Measurements from ENCODE around the gene TBL3. TPM values are rescaled to one million over a fixed set of nuclear protein-coding genes. Genes with fewer than 3 reads are reported as not detected.

Gene TBL3
- total RNA-seq (72.4 and 94.7 TPM in 2 replicates), polyA plus RNA-seq (67.3 and 82.9 TPM in 2 replicates)

- peak within 1 kb of the TSS; percentile 78 for H3K4me3 ChIP-seq
- H3K4me1 ChIP-seq (ENCODE audit: low read depth) = peaks cover 5% of the 10 kb centered on the region
- no peak for TF ChIP-seq CTCF (IDR thresholded peaks at IDR 0.05; ENCODE audit: low read depth, low read length)
- H3K36me3 ChIP-seq = peaks cover 11% of the 10 kb centered on the region
- H3K27ac ChIP-seq = peak within 1 kb of the TSS; percentile 70
- DNase-seq (ENCODE audit: low read depth in 1 of 2, low spot score in 1 of 2) = peak; percentile 93 to 97
- H3K9me3 ChIP-seq (ENCODE audit: low read depth) = no peaks in the 10 kb centered on the region
- no peaks in the 10 kb centered on the region for H3K27me3 ChIP-seq
Measured at GRCh38 chr16:1971796-1972489, at the start of gene TBL3. TBL3 (plus strand) TSS chr16:1972053; CDS start chr16:1972165, 112 bp downstream.

GRCh38 chr16:1922357-1922756, 49.5 kb upstream of the TBL3 start:
- DNase-seq (ENCODE audit: low read depth in 1 of 2, low spot score in 1 of 2) = no peak
- Histone ChIP-seq H3K27ac (no peak overlapping the region), H3K4me1 (ENCODE audit: low read depth) (peaks cover 14% of the 10 kb centered on the region), H3K27me3 (peaks cover 65% of the 10 kb centered on the region), H3K4me3 (no peak overlapping the region), H3K9me3 (ENCODE audit: low read depth) (no peaks in the 10 kb centered on the region), H3K36me3 (no peaks in the 10 kb centered on the region)
- no peak for TF ChIP-seq CTCF (IDR thresholded peaks at IDR 0.05; ENCODE audit: low read depth, low read length)

- DNase-seq (ENCODE audit: low read depth in 1 of 2, low spot score in 1 of 2) = peak; percentile 43 to 60
- peaks cover 54% of the 10 kb centered on the region for H3K27me3 ChIP-seq
- H3K27ac ChIP-seq = no peak overlapping the region
- H3K9me3 ChIP-seq (ENCODE audit: low read depth) = no peaks in the 10 kb centered on the region
- no peak overlapping the region for H3K4me3 ChIP-seq
- no peaks in the 10 kb centered on the region for H3K36me3 ChIP-seq
- H3K4me1 ChIP-seq (ENCODE audit: low read depth) = peaks cover 12% of the 10 kb centered on the region
- peak; percentile 47 for TF ChIP-seq CTCF (IDR thresholded peaks at IDR 0.05; ENCODE audit: low read depth, low read length)
Measured at GRCh38 chr16:1923299-1924034, 48.4 kb upstream of the TBL3 start.

GRCh38 chr16:1924095-1924494, 47.8 kb upstream of the TBL3 start:
- peaks cover 47% of the 10 kb centered on the region for H3K27me3 ChIP-seq

GRCh38 chr16:1926271-1926670, 45.6 kb upstream of the TBL3 start:
- TF ChIP-seq CTCF (IDR thresholded peaks at IDR 0.05; ENCODE audit: low read depth, low read length) = no peak
- peaks cover 6% of the 10 kb centered on the region for H3K4me1 ChIP-seq (ENCODE audit: low read depth)

More at GRCh38 chr16:1924095-1924494, 47.8 kb upstream of the TBL3 start:
- Histone ChIP-seq H3K4me1 (ENCODE audit: low read depth) (peaks cover 6% of the 10 kb centered on the region), H3K4me3 (no peak overlapping the region), H3K27ac (no peak overlapping the region), H3K36me3 (no peaks in the 10 kb centered on the region), H3K9me3 (ENCODE audit: low read depth) (no peaks in the 10 kb centered on the region)
- DNase-seq (ENCODE audit: low read depth in 1 of 2, low spot score in 1 of 2) = no peak
- TF ChIP-seq CTCF (IDR thresholded peaks at IDR 0.05; ENCODE audit: low read depth, low read length) = no peak

More at GRCh38 chr16:1926271-1926670, 45.6 kb upstream of the TBL3 start:
- Histone ChIP-seq H3K27ac (no peak overlapping the region), H3K27me3 (peaks cover 41% of the 10 kb centered on the region), H3K36me3 (no peaks in the 10 kb centered on the region), H3K4me3 (no peak overlapping the region), H3K9me3 (ENCODE audit: low read depth) (no peaks in the 10 kb centered on the region)
- DNase-seq (ENCODE audit: low read depth in 1 of 2, low spot score in 1 of 2) = peak in 1 of 2 donors; percentile 29

All from cardiac muscle cell (in vitro differentiated cells and primary cell).